Brain pericyte (primary cell): ENCODE results near the gene PRXL2A.

Experiments used
- DNase-seq: peaks from one replicate; pipeline ENCODE4 v3.0.0-alpha.2; 2012; ENCODE audit warnings: low read depth, low spot score

The PRXL2A gene

GRCh38 chr10:80461208-80462183, 53.1 kb downstream of the PRXL2A start:
- no peak for DNase-seq

- DNase-seq = no peak
These were observed 54.1 kb downstream of the PRXL2A start for GRCh38 chr10:80462299-80462980.

- DNase-seq = no peak
These were observed 54.8 kb downstream of the PRXL2A start for GRCh38 chr10:80462981-80463741.

GRCh38 chr10:80463868-80464267, 55.5 kb downstream of the PRXL2A start:
- DNase-seq = no peak

- peak; percentile 27 for DNase-seq
These were observed 56.5 kb downstream of the PRXL2A start for GRCh38 chr10:80464557-80465450.

GRCh38 chr10:80465451-80465835, 57.1 kb downstream of the PRXL2A start:
- DNase-seq = no peak

GRCh38 chr10:80465839-80466590, 57.7 kb downstream of the PRXL2A start:
- no peak for DNase-seq

GRCh38 chr10:80466724-80467326, 58.5 kb downstream of the PRXL2A start:
- DNase-seq = no peak

- no peak for DNase-seq
These were observed 59.7 kb downstream of the PRXL2A start for GRCh38 chr10:80468002-80468401.

GRCh38 chr10:80468806-80469421, 60.6 kb downstream of the PRXL2A start:
- DNase-seq = no peak

GRCh38 chr10:80470266-80470665, 61.9 kb downstream of the PRXL2A start:
- DNase-seq = no peak

GRCh38 chr10:80471001-80471400, 62.6 kb downstream of the PRXL2A start:
- DNase-seq = no peak

- no peak for DNase-seq
These were observed 63.4 kb downstream of the PRXL2A start for GRCh38 chr10:80471715-80472233.

GRCh38 chr10:80472234-80473095, 64.1 kb downstream of the PRXL2A start:
- no peak for DNase-seq

GRCh38 chr10:80473096-80473657, 64.8 kb downstream of the PRXL2A start:
- no peak for DNase-seq

GRCh38 chr10:80473692-80474596, 65.6 kb downstream of the PRXL2A start:
- DNase-seq = no peak

GRCh38 chr10:80474597-80474910, 66.2 kb downstream of the PRXL2A start:
- no peak for DNase-seq
